HepG2 (cell line): ENCODE measurements around the gene TMEM100. TPM values are rescaled to one million over a fixed set of nuclear protein-coding genes. Genes with fewer than 3 reads are reported as not detected.

ENCODE experiments used
- ATF1 ChIP-seq: IDR thresholded peaks from 2 replicates; pipeline ENCODE4 v1.6.1; 2016; ENCODE audit warnings: mild to moderate bottlenecking, control low read depth
- GFI1 ChIP-seq: sonication (generic); formaldehyde crosslinking; IDR thresholded peaks from 2 replicates; pipeline ENCODE4 v1.5.0; 2020; ENCODE audit warnings: missing genetic modification reagents, mild to moderate bottlenecking, borderline replicate concordance
- ISL2 ChIP-seq: sonication (generic); formaldehyde crosslinking; IDR thresholded peaks from 2 replicates; pipeline ENCODE4 v1.5.0; 2020; ENCODE audit warnings: missing genetic modification reagents
- KAT8 ChIP-seq: IDR thresholded peaks from 2 replicates; pipeline ENCODE4 v1.6.1; 2016; ENCODE audit warnings: missing genetic modification reagents, missing compliant biosample characterization
- KLF12 ChIP-seq: sonication (generic); formaldehyde crosslinking; IDR thresholded peaks from 2 replicates; pipeline ENCODE4 v1.4.0; 2020; ENCODE audit warnings: missing genetic modification reagents, borderline replicate concordance
- NR2C2 ChIP-seq: sonication (generic); formaldehyde crosslinking; IDR thresholded peaks from 2 replicates; pipeline ENCODE4 v1.4.0; 2020; ENCODE audit warnings: missing genetic modification reagents, mild to moderate bottlenecking, moderate library complexity, borderline replicate concordance
- NR2F1 ChIP-seq, 2 experiments: fragments of 450-650 bp in 1 of 2; formaldehyde crosslinking in 1 of 2; IDR thresholded peaks; 2 replicates each; pipeline versions ENCODE4 v1.5.0 to v1.6.1; 2016 to 2020; ENCODE audit warnings: mild to moderate bottlenecking in 1 of 2, missing compliant biosample characterization in 1 of 2, missing genetic modification reagents in 1 of 2, moderate library complexity in 1 of 2
- PITX1 ChIP-seq: sonication (generic); formaldehyde crosslinking; IDR thresholded peaks from 2 replicates; pipeline ENCODE4 v1.5.1; 2020; ENCODE audit warnings: mild to moderate bottlenecking, missing genetic modification reagents
- POLR2G ChIP-seq: fragments of 200-400 bp; formaldehyde crosslinking; IDR thresholded peaks from 2 replicates; pipeline ENCODE4 v1.6.1; 2018; ENCODE audit warnings: mild to moderate bottlenecking, low read depth, low read length, moderate library complexity
- REPIN1 ChIP-seq: sonication (generic); formaldehyde crosslinking; IDR thresholded peaks from 2 replicates; pipeline ENCODE4 v1.8.0; 2022; ENCODE audit warnings: missing genetic modification reagents, low read depth, mild to moderate bottlenecking, borderline replicate concordance
- SRSF4 ChIP-seq: fragments of 200-400 bp; formaldehyde crosslinking; IDR thresholded peaks from one replicate; pipeline ENCODE4 v1.6.1; 2018; ENCODE audit warnings: mild to moderate bottlenecking, low read depth, low read length, moderate library complexity; ENCODE audit not compliant: poor library complexity, severe bottlenecking
- ZNF263 ChIP-seq: sonication (generic); formaldehyde crosslinking; IDR thresholded peaks from 2 replicates; pipeline ENCODE4 v1.4.0; 2020; ENCODE audit warnings: missing genetic modification reagents
- ZNF317 ChIP-seq: sonication (generic); formaldehyde crosslinking; IDR thresholded peaks from 2 replicates; pipeline ENCODE4 v1.5.0; 2020; ENCODE audit warnings: mild to moderate bottlenecking, missing genetic modification reagents
- ZNF331 ChIP-seq: sonication (generic); formaldehyde crosslinking; IDR thresholded peaks from 2 replicates; pipeline ENCODE4 v1.4.0; 2020; ENCODE audit warnings: missing genetic modification reagents
- ZNF543 ChIP-seq: sonication (generic); formaldehyde crosslinking; IDR thresholded peaks from 2 replicates; pipeline ENCODE4 v1.4.0; 2020; ENCODE audit warnings: mild to moderate bottlenecking, missing genetic modification reagents
- ZNF546 ChIP-seq: sonication (generic); formaldehyde crosslinking; conservative IDR thresholded peaks from 2 replicates; pipeline ENCODE4 v1.8.1; 2023; ENCODE audit warnings: mild to moderate bottlenecking, missing genetic modification reagents
- ZNF629 ChIP-seq: sonication (generic); formaldehyde crosslinking; conservative IDR thresholded peaks from 2 replicates; pipeline ENCODE4 v1.5.0; 2020; ENCODE audit warnings: missing genetic modification reagents
- polyA plus RNA-seq, 8 experiments: library from polyadenylated mRNA; depleted of rRNA in 3 of 8; stranded (reverse) in 7 of 8; unstranded in 1 of 8; fragments of >200 nt; fragmentation: Illumina TruSeq in 4 of 8; extraction: Trizol in 4 of 8; gene quantifications; 2 replicates each; pipeline versions ENCODE4 v1.2.1 to v1.2.3, GENCODE V29; 2011 to 2016; ENCODE audit warnings: low read depth in 4 of 8, missing spikeins in 1 of 8, mixed read lengths in 1 of 8; ENCODE audit not compliant: insufficient read depth in 1 of 8
- total RNA-seq, 5 experiments: library from RNA; depleted of rRNA; stranded (reverse); fragments of >200 nt; fragmentation: Illumina TruSeq; extraction: Trizol; gene quantifications; 2 replicates each; pipeline ENCODE4 v1.2.3, GENCODE V29; 2016; ENCODE audit warnings: low read depth in 1 of 5
- TF ChIP-seq, protein P1 (sequence below): IDR thresholded peaks from 2 replicates; pipeline ENCODE4 v1.6.1; 2016; ENCODE audit warnings: mild to moderate bottlenecking
- TF ChIP-seq, protein P2 (sequence below): IDR thresholded peaks from 2 replicates; pipeline ENCODE4 v1.6.1; 2012; ENCODE audit warnings: inconsistent platforms
- TF ChIP-seq, protein P3 (sequence below): sonication (generic); formaldehyde crosslinking; IDR thresholded peaks from 2 replicates; pipeline ENCODE4 v1.4.0; 2020; ENCODE audit warnings: missing genetic modification reagents
- TF ChIP-seq, protein P4 (sequence below): sonication (generic); formaldehyde crosslinking; IDR thresholded peaks from 2 replicates; pipeline ENCODE4 v1.5.1; 2020; ENCODE audit warnings: missing genetic modification reagents, mild to moderate bottlenecking, borderline replicate concordance
- TF ChIP-seq, protein P5 (sequence below): sonication (generic); formaldehyde crosslinking; IDR thresholded peaks from 2 replicates; pipeline ENCODE4 v1.8.0; 2022; ENCODE audit warnings: mild to moderate bottlenecking, missing genetic modification reagents, moderate library complexity

Gene TMEM100
- total and polyA plus RNA-seq, 2 of the 13 experiments (the other 11 are each of a cell fraction or from before 2014, with no cell fraction given): not detected

DNA sequence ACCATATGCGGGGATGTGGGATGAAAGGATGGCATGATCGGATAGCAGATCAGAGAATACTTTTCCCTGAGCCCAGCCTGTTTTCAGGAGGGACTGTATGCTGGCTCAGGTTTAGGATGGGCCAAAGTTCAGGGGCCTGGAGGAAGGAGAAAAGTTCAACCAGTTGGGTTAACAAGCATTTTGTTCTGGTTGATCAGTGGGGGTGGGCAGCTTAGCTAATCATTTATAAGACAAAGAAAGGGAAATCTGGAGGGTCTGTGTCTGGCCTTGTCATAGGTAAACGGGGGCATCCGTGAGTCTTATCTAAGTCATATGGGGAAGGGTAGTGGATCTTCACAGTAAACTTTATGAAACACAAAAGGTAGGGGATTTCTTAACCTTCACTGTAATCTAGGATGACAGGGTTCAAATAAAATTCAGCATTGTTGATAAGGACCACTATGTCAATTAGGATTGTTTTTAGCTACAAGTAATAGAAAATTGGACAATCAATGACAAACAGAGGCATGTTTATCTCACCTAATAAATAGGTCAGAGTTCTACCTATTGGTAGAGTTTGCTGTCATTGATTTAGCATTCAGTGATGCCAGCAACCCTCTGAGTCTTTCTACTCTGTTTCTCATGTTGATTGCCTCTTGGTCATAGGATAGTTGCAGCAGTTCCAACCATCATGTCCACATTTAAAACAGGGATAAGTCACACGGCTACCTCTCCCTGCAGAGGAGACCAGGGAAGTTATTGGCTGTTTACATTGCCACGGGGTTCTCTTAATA lies 39.6 kb upstream of the TMEM100 start (continued):
- TF ChIP-seq, protein P1, sequence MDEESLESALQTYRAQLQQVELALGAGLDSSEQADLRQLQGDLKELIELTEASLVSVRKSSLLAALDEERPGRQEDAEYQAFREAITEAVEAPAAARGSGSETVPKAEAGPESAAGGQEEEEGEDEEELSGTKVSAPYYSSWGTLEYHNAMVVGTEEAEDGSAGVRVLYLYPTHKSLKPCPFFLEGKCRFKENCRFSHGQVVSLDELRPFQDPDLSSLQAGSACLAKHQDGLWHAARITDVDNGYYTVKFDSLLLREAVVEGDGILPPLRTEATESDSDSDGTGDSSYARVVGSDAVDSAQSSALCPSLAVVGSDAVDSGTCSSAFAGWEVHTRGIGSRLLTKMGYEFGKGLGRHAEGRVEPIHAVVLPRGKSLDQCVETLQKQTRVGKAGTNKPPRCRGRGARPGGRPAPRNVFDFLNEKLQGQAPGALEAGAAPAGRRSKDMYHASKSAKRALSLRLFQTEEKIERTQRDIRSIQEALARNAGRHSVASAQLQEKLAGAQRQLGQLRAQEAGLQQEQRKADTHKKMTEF (CRISPR knock-in tag): peak; percentile 62; the same call in 1 of the 2 replicates
- TF ChIP-seq SRSF4: no peak
- peak; percentile 40; the same call in 1 of the 2 replicates for TF ChIP-seq PITX1 (CRISPR knock-in tag)
- peak; percentile 67 for TF ChIP-seq KAT8
- 0 out of 2 replicates have a peak, but pooled peaks have one; percentile 27 for TF ChIP-seq ZNF263 (CRISPR knock-in tag)
- TF ChIP-seq ATF1 (CRISPR knock-in tag): no peak
- TF ChIP-seq ZNF546: no peak
- TF ChIP-seq, protein P2, sequence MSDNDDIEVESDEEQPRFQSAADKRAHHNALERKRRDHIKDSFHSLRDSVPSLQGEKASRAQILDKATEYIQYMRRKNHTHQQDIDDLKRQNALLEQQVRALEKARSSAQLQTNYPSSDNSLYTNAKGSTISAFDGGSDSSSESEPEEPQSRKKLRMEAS: peak; percentile 26; the same call in 1 of the 2 replicates
- TF ChIP-seq, protein P3, sequence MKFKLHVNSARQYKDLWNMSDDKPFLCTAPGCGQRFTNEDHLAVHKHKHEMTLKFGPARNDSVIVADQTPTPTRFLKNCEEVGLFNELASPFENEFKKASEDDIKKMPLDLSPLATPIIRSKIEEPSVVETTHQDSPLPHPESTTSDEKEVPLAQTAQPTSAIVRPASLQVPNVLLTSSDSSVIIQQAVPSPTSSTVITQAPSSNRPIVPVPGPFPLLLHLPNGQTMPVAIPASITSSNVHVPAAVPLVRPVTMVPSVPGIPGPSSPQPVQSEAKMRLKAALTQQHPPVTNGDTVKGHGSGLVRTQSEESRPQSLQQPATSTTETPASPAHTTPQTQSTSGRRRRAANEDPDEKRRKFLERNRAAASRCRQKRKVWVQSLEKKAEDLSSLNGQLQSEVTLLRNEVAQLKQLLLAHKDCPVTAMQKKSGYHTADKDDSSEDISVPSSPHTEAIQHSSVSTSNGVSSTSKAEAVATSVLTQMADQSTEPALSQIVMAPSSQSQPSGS (CRISPR knock-in tag): peak; percentile 54; the same call in 1 of the 2 replicates
- TF ChIP-seq ZNF629 (CRISPR knock-in tag): 0 out of 2 replicates have a peak, but pooled peaks have one; percentile 10
- TF ChIP-seq, protein P4, sequence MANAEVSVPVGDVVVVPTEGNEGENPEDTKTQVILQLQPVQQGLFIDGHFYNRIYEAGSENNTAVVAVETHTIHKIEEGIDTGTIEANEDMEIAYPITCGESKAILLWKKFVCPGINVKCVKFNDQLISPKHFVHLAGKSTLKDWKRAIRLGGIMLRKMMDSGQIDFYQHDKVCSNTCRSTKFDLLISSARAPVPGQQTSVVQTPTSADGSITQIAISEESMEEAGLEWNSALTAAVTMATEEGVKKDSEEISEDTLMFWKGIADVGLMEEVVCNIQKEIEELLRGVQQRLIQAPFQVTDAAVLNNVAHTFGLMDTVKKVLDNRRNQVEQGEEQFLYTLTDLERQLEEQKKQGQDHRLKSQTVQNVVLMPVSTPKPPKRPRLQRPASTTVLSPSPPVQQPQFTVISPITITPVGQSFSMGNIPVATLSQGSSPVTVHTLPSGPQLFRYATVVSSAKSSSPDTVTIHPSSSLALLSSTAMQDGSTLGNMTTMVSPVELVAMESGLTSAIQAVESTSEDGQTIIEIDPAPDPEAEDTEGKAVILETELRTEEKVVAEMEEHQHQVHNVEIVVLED: peak; percentile 44; the same call in 1 of the 2 replicates
- TF ChIP-seq NR2C2 (CRISPR knock-in tag): 0 out of 2 replicates have a peak, but pooled peaks have one; percentile 49
- TF ChIP-seq ZNF317 (CRISPR knock-in tag): 0 out of 2 replicates have a peak, but pooled peaks have one; percentile 24
- TF ChIP-seq NR2F1 (CRISPR knock-in tag; IDR thresholded peaks at IDR 0.05): no peak
- TF ChIP-seq ISL2 (CRISPR knock-in tag): peak; percentile 25; the same call in 1 of the 2 replicates
- TF ChIP-seq, protein P5, sequence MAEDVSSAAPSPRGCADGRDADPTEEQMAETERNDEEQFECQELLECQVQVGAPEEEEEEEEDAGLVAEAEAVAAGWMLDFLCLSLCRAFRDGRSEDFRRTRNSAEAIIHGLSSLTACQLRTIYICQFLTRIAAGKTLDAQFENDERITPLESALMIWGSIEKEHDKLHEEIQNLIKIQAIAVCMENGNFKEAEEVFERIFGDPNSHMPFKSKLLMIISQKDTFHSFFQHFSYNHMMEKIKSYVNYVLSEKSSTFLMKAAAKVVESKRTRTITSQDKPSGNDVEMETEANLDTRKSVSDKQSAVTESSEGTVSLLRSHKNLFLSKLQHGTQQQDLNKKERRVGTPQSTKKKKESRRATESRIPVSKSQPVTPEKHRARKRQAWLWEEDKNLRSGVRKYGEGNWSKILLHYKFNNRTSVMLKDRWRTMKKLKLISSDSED (CRISPR knock-in tag): no peak
- TF ChIP-seq KLF12 (CRISPR knock-in tag): 0 out of 2 replicates have a peak, but pooled peaks have one; percentile 32
- peak; percentile 59; the same call in 1 of the 2 replicates for TF ChIP-seq ZNF543
- peak; percentile 73; the same call in 1 of the 2 replicates for TF ChIP-seq ZNF331 (CRISPR knock-in tag)
- TF ChIP-seq POLR2G: peak; percentile 53; the same call in 1 of the 2 replicates
- peak; percentile 46; the same call in 1 of the 2 replicates for TF ChIP-seq REPIN1 (CRISPR knock-in tag)
- peak; percentile 49; the same call in 1 of the 2 replicates for TF ChIP-seq GFI1 (CRISPR knock-in tag)
